GDM1 (cell line): ENCODE measurements around the gene ZNF77.
"Not testable (repeated sequence)": the region's sequence is repeated elsewhere in the genome, so short reads cannot be mapped to it uniquely, and the experiment has no call there.

Source experiments
- DNase-seq: peaks from one replicate; lab custom pipeline; 2025; lab: John Stamatoyannopoulos, UW

Gene ZNF77

DNA sequence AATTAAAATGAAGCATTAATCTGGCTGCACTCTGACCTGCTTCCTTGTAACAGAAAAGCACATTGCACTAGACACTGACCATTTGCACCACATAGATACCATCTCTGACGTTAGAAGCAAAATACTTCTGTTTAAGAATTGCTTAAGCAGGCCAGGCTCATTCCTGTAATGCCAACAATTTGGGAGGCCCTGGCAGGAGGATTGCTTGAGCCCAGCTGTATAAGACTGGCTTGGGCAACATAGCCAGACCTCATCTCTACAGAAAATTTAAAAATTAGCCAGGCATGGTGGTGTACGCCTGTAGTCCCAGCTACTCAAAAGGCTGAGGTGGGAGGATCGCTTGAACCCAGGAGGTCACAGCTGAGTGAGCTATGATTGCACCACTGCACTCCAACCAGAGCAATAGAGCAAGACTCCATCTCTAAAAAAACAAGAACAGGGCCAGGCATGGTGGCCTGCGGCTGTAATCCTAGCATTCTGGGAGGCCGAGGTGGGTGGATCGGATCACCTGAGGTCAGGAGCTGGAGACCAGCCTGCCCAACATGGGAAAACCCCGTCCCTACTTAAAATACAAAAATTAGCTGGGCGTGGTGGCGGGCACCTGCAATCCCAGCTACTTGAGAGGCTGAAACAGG is 25.5 kb upstream of the ZNF77 start:
- DNase-seq: no peak

DNA sequence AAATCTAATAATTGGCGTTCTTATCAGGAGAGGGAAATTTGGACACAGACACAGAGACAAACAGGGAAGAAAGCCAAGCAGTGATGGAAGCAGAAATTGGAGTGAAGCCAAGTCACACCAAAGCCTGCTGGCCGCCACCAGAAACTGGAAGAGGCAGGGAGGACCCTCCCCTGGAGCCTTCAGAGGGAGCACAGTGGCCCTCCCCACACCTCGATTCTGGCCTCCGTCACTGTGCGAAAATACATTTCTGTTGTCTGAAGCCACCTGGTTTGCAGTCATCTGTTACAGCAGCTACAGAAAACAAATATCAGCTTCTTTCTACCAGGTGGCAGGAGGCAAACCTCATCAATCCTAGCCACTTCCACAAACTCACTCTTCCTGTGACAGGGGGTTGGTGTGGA is 24.3 kb upstream of the ZNF77 start:
- no peak for DNase-seq

DNA sequence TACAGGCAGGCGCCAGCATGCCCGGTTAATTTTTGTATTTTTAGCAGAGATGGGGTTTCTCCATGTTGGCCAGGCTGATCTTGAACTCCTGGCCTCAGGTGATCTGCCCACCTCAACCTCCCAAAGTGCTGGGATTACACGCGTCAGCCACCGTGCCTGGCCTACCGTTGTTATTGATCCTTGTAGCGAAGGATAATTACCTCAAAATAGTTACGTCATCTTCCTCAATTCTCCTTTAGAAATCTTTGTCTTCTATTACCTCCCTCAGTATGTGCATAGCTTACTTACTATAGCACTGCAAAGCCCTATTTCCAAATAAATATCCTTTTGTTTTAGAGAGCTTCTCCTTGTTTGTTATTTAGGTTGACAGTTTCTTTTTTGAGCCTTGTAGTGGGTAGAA is 23.2 kb upstream of the ZNF77 start:
- DNase-seq: no peak

DNA sequence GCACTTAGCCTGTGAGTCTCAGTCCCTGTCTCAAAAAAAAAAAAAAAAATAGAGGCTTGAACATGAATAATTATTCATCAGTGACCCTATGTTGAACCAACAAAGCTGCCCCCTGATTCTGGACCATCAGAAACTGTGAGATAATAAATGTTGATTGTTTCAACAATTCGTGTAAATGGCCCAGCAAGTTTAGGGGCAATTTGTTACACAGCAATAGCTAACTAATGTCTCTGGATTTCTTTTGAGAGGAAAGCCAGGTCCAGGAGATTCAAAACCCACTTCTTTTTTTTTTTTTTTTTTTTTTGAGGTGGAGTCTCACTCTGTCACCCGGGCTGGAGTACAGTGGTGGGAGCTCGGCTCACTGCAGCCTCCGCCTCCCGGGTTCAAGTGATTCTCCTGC is 20.1 kb upstream of the ZNF77 start:
- no peak for DNase-seq

DNA sequence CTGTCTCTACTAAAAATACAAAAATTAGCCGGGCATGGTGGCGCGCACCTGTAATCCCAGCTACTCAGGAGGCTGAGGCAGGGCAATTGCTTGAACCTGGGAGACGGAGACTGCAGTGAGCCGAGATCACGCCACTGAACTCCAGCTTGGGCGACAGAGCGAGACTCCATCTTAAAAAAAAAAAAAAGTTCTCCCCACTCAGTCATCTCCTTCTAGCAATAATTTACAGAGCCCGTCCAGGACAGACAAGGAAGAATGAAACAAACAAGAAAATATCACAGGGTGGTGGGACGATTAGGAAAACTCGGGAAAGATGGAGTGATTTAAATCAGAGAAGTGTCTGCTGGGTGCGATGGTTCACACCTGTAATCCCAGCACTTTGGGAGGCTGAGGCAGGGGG is 18.9 kb upstream of the ZNF77 start:
- DNase-seq: not testable (repeated sequence)

DNA sequence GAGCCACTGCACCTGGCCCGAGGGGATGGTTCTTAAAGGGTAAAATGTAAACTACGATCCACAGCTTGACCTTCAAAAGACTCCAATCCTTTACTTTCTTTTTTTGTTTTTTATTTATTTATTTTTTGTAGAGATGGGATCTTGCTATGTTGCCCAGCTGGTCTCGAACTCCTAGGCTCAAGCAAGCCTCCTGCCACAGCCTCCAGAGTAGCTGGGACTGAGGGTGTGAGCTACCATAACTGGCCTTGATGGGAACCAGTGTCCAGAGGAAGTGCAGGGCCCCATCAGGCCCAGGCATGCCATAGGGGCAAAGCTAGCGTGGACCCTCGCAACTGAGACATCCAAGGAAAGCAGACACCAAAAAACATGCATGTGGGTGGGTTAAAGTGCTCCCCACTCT is 18.4 kb upstream of the ZNF77 start:
- DNase-seq: no peak

DNA sequence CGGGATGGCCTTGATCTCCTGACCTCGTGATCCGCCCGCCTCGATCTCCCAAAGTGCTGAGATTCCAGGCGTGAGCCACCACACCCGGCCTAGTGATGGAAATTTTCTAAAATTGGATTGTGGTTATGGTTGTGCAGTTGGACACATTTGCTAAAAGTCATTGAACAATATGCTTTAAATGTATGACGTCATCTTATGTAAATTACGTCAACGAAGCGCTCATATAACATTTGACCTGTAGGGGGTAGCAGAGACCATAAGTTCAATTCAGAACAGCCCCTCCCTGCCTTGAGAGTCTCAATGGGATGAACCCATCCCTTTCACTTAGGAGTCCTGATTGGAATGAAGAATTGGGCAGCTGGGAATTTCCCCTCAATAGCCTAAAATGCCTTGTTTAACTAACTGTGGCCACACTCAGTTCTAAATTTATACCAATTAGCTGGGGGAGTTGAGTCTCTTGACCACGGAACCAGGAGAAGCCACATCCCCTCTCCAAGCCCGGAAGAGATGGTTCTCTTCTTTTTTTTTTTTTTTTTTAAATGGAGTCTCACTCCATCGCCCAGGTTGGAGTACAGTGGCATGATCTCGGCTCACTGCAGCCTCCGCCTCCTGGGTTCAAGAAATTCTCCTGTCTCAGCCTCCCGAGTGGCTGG is 17.4 kb upstream of the ZNF77 start:
- peak; percentile 61 for DNase-seq

DNA sequence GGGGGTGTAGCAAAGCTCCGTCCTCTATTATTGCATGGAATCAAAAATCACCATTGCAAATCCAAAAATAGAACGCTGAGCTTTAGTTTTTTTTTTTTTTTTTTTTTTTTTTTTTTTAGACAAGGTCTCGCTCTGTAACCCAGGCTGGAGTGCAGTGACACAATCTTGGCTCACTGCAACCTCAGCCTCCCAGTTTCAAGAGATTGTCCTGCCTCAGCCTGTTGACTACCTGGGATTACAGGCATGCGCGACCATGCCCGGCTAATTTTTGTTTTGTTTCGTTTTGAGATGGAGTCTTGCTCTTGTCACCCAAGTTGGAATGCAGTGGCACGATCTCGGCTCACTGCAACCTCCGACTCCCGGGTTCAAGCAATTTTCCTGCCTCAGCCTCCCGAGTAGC is 15.3 kb upstream of the ZNF77 start:
- DNase-seq: no peak

DNA sequence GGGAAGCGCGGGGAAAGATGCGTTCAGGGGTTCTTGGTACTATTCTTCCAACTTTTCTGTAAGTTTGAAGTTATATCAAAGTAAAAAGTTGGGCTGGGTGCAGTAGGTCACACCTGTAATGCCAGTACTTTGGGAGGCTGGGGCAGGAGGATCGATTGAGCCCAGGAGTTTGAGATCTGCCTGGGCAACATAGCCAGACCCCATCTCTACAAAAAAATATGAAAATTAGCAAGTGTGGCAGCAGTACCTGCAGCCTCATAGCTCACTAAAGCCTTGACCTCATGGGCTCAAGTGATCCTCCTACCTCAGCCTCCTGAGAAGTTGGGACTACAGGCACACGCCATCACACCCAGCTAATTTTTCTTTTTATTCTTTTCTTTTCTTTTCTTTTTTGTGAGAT is 12.4 kb upstream of the ZNF77 start:
- DNase-seq: no peak

DNA sequence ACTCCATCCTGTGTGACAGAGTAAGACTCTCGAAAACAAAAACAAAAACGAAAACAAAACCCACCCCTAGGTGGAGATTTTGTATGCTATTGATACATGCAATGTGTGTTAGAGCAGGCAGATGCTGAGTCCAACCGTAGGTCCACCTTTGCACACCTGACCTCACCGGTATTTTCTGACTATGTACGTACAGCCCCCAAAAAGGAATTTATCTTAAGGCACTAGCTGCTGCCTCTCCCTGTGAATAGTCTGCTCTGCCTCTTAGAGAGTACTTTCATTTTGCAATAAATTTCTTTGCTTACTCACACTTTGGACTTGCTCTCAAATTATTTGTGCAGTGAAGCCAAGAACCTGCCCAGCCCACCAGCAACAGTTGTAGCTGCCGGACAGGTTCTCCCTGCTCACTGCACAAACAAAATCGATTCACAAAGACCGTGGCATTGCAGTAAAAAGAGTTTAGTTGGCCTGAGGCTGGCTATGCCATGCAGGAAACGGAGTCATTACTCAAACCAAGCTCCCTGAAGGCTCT is 8.2 kb upstream of the ZNF77 start:
- DNase-seq: no peak

DNA sequence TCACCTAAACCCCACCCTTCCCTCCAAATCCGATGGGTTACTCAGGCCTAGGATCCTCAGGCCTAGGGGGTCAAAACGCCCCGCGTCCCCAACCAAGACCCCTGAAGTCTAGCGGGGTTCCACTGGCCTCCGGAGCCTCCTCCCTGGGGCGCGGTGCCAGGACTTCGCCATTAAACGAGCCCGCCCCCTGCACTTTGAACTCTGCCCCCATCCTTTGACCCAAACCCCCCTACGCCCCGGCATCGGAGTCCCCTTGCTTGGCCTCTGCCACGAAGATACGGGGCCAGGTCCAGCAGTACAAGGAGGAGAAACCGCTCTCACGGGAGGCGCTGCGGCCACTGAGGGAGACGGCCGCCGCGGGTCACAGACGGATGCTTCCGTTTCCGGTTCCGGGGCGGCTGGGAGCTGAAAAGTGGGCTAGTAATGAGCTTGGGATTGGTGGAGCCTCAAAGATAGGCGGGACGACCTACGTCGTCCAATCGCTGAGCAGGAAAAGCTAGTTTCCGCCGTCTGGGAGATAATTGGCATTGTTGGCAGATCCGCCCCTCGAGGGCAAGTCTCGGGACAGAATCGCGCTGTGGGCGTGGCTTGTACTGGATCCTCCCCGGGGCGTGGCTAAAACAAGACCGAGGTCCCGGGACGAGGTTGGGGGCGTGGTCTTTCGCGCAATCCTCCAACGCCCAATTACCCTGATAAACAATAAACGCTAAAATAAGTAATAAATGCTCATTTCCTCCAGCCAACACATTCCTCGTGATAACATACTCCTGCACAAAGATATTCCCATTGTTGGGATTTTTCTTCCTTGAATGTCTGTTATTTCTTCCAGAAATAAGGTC is 5.7 kb upstream of the ZNF77 start:
- peak; percentile 99 for DNase-seq

DNA sequence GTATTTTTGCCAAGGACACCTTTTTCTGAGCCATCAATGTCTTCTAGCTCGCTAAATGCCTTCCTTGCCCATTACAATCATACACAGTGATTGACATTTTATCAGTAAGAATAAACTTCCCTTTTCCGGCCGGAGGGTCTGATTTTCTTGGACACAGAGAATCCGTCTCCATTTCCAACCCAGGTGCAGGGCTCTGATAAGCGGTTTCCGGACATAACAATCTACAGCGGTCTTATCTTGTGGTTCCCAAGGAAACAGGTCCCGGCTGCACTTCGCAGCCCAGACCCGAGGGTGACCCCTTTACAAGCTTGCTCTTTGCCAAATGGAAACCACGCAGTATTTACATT is 5.1 kb upstream of the ZNF77 start:
- no peak for DNase-seq

DNA sequence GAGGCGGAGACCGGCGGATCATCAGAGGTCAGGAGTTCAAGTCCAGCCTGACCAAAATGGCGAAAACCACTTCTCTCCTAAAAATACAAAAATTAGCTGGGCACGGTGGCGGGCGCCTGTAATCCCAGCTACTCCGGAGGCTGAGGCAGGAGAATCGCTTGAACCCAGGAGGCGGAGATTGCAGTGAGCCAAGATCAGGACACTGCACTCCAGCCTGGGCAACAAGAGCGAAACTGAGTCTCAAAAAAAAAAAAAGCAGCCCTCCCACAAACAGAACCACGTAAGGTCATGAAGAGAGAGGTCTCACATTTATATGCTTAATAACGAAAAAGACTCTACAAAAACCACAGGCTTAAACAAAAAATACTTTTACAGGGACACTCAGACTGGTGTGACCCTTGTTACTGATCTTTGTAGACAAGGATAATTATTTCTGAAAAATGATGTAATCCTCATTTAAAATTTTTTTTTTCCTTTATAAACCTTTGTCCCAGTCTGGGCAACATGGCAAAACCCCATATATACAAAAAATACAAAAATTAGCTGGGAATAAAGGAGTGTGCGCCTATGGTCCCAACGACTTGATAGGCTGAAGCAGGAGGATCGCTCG is 909 bp upstream of the ZNF77 start:
- DNase-seq: no peak

DNA sequence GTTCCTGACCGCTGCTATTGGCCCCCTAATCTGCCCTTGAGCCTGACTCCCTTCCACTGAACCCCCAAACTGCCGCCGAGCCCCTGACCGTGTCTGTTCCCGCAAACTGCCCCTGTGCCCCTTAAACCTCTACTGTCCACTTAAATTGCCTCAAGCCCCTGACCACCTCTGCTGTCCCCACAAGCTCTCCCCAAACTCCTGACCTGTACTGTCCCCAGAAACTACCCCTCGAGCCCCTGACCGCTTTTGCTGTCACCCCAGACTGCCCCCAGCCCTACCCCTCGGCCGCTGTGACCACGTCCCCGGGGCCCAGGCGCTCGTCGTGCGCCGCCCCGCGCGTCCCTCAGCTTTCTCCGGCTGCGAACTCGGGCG is 382 bp downstream of the ZNF77 start:
- no peak for DNase-seq

DNA sequence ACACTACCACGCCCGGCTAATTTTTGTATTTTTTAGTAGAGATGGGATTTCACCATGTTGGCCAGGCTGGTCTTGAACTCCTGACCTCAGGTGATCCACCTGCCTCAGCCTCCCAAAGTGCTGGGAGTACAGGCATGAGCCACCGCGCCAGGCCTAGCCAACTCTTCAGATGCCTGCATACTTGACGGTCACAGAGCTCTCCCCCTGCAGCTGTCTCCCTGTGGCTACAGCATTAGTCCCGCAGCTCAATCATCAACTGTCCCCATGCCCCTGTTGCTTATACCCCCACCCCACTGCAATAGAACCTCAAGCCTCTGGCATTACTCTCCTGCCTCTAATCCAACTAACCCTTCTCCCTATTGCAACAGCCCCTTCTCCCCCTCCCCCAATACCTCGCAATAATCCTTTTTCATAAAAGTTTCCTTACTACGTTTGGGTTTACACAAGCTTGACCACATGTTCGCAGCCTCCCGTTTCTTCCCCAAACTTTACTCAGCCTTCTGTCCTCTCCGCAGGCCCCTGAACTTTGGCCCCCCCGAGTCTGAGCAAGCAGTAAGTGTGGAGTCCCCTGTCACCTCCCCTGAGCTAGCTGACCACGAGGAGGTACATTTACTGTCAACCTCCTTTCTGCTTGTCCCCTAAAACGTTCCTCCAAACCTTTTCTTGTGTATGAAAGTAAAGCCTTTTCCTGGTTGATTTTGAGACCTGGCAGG is 1.7 kb downstream of the ZNF77 start:
- no peak for DNase-seq

DNA sequence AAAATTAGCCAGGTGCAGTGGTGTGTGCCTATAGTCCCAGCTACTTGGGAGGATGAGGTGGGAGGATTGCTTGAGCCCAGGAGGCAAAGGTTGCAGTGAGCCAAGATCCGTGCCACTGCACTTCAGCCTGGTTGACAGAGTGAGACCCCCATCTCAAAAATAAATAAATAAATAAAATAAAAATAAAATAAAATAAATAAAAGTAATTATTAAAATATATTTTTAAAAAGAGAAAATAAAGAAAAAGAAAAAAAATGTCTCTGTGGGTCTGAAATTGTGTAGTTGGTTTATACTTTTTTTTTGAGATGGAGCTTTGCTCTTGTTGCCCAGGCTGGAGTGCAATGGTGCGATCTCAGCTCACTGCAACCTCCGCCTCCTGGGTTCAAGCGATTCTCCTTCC is 8.9 kb downstream of the ZNF77 start:
- DNase-seq: not testable (repeated sequence)

DNA sequence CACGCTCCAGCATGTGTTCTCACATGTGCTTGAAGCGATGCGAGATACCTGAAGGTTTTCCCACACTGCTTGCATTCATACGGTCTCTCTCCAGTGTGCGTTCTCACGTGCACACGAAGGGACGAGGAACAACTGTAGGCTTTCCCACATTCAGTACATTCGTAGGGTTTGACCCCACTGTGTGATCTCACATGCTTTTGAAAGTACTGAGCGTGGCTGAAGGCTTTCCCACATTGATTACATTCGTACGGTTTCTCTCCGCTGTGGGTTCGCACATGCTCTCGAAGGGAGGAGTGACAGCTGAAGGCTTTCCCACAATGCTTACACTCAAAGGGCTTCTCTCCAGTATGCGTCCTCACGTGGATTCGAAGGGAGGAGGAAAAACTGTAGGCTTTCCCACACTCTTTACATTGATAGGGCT is 11.3 kb downstream of the ZNF77 start:
- DNase-seq: no peak

DNA sequence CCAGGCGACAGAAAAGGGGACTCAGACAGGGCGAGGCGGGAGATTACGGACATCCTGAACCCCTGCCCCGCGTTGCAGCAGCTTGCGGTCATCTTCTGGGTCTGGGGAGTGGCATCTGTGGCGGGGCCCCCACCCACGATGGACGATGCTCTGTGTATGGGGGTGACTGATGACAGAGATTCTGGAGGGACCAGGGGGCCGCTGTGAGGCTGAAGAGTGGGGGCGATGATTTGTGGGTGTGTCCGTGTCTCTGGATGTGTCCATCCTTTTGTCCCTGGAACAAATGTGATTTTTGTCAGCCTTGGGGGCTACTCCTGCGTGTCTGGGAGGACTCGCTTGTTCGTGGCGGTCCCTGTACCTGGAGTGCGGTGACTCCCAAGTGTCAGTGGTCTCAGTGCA is 17.7 kb downstream of the ZNF77 start:
- no peak for DNase-seq

DNA sequence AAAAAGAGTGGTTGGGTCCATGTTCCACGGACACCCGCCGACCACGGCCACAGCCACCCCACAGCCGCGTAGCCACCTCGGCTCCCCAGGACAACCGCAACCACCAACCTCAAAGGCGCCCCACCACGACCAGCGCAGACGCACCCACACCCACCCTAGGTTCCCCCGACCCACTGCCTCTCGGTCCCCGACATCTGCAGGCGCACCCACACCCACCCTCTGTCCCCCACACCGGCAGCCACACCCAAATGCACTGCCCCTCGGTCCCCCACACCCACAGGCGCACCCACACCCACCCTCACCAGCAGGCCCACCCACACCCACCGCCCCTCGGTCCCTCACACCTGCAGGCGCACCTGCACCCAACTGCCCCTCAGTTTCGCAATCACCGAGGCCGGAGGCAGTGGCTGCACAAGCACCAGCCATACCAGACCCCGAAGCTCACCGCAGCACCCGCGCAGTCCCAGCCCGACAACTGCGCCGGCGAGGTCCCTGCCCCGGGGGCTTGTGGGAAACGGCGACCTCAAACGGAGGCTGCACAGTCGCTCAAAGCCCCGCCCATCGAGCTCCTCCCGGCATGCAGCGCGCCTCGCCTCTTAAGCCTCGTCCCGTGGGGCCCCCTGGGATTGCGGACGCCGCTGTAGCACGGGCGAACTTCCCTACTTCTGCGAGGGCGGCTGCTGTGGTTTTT is 18.3 kb downstream of the ZNF77 start:
- DNase-seq: no peak

DNA sequence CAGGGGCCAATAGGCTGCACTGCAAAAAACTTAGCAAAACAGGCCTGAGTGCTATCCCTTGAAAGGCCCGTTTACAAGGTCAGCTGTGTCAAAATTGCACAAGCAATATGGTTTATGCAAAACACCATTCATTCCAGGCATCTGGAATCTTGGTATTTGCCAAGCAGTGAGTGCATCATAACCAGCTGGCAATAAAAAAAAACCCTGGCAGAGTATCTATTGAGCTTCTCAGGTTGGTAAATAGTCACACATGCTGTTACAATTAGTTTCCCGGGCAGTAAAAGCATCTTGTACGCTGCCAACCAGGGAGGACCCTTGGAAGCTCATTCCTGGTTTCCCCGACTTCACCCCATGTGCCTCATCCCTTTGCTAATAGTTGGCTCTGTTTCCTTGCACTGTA is 21.3 kb downstream of the ZNF77 start:
- no peak for DNase-seq

DNA sequence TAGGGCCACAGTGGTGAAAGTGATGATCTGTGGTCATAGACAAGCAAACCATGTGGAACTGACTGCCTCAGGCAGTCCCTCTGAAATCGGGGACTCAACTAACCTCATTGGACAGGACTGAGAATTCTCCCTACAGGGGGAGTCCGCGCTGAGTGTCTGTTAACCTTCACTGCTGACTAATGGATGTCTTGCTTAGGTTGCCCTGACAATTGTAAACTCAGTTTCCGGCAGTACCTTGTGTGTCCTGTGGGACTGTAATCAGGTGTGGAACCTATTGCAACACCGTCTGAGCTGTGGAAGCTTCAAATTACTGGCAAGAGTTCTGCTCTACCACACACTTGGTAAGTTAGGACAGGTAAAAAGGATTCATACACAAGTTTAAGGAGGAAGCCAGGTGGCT is 21.8 kb downstream of the ZNF77 start:
- DNase-seq: no peak
